Stimulated activated CD4-positive, alpha-beta T cell treated with anti-CD3 and anti-CD28 coated beads, Interleukin-4, amount 100 ng/mL, for 4 hours (primary cell): Measurements from ENCODE around the gene RAB17.

Experiments used
- DNase-seq, 2 experiments: peaks; one replicate each; pipeline ENCODE4 v3.0.0-alpha.2; 2020

Gene RAB17

DNA sequence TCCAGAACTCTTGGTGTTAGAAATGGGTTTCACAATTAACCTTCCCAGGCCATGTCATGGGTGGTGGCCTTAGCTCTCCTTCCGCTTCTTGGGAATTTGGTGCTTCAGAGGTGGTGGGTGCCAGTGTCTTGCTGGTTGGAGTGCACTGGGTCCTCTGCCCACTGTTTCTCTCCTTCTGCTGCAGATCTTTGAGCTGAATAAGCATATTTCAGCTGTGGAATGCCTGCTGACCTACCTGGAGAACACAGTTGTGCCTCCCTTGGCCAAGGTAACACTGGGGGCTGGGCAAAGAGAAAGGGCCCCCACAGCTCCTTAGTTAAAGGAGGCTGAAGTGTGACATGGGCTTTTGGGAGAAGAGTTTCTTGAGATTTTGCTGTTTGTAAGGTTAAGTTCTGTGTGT is 56.2 kb downstream of the RAB17 start:
- DNase-seq: no peak

GRCh38 chr2:237533668-237534161 is 56.8 kb downstream of the RAB17 start:
- no peak for DNase-seq

GRCh38 chr2:237532160-237532559 is 58.4 kb downstream of the RAB17 start:
- no peak for DNase-seq

- no peak for DNase-seq
These were observed 59.8 kb downstream of the RAB17 start for GRCh38 chr2:237530472-237531433.

GRCh38 chr2:237529452-237530402 is 60.8 kb downstream of the RAB17 start:
- DNase-seq: no peak

- no peak for DNase-seq
These were observed 62.8 kb downstream of the RAB17 start for GRCh38 chr2:237527766-237528165.

DNA sequence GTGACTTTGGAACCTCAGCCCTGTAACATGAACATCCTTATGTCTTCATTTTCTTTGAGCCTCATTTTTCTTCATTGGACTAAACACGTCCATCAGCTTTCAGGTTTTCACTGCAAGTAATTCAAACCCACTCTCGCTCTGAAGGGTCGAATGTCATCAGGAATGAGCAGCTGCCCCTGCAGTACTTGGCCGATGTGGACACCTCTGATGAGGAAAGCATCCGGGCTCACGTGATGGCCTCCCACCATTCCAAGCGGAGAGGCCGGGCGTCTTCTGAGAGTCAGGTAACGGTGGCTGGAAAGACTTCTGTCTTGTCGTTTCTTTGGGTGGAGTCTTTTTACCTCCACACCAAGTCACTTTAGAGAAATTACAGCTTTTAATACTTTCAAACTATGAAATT is 63.3 kb downstream of the RAB17 start:
- DNase-seq: no peak

- DNase-seq: no peak
These were observed 64.9 kb downstream of the RAB17 start for GRCh38 chr2:237525559-237526157.

DNA sequence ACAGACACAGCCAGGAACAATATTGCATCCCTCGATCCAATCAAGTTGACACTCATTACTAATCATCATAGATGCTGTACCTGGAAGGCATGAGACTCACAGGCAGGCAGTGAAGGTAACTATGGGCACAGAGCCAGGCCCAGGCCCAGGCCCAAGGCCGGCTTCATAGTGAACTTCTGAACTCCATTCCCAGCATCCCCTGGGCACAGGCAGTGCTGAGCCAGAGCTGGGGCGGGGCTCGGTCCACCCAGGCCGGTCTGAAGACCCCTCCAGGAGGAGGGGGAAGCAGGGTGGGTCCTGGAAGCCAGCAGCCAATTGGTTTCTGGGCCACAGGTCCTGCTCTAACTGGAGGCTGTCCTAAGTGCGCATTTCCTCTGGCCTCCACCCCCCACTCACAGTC is 65.9 kb downstream of the RAB17 start:
- no peak for DNase-seq
